ENCODE data around the gene RASSF4.

RASSF4 gene

DNA sequence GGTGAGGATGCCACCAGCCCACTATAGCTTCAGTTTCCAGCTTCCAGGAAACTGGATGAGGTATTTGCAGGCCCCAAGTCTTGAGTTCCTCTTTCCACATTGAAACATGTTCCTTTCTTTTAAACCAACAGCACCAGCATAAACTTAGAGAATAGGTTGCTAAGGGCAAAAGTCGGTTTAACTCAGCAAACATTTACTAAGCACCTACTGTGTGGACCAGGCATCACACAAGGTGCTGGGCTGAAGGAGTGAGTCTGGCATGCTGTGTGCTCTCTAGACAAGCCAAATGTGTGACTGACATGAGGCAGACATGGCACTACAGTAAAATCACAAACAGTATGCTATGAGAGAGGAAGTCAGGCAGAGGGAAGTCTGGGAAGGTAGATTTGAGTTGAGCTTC lies 11.0 kb upstream of the RASSF4 start:
- FAIRE-seq: no peak

DNA sequence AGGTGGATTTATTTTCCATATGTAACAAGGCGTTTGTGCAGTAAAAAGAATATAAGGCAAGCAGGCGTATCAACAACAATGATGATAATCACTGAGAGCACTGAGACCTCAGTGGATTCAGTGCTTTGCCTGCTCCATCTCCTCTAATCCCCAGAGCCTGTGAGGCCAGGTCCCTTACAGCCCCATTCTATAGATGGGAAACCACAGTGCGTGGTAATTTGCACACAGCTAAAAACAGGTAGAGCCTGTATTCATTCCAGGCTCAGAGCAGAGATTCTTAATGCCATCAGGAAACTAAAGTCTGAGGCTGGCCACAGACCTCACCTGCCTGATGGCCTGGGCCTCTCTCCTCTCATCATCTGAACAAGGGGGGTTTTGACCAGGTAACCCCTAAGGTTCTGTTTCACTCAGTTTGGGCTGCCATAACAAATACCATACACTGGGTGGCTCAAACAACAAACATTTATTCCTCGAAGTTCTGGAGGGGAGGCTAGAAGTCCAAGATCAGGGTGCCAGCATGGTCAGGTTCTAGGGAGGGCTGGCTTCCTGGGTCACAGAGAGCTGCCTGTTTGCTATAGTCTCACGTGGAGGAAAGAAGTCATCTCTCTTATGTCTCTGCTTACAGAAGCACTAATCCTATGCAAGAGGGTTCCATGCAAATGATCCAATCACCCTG lies 10.3 kb upstream of the RASSF4 start:
- no peak for FAIRE-seq

- no peak for FAIRE-seq
Observed at GRCh38 chr10:44949915-44950314, 9.7 kb upstream of the RASSF4 start.

DNA sequence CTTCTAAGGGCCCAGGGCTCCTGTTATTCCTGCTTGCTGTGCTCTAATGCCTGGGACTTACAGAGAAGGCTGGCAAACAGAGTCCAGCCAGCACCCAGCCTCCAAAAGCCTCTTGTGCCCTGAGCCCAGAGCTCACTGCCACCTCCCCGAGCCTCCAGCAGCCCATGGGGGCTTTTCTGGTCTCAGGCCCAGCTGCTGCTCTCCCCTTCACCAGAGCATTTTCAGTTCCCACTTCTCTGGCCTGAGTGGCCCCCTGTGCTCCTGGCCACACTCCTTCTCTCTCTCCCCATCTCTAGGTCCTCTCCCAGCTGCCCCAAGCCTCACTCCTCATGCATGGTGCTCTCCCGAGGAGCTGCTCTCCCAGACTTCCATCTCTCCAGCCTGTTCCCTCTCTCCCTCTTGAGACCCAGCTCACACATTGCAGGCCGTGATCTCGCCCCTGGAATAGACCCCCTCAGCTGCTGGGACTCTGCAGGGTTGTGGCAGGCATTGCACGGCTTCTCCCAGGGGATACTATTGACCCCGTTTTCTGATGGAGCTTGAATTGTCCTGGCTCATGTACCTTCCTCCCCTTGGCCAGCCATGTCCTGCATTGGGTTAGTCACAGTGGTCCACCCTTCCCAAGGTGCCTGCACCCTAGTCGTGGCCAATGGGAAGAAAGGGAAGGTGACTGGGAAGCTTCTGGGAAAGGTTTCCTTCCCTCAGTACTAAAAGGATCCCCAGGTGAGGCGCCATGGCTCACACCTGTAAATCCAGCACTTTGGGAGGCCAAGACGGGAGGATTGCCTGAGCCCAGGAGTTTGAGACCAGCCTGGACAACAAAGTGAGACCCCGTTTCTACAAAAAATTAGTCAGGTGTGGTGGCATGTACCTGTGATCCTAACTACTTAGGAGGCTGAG lies 9.0 kb upstream of the RASSF4 start:
- no peak for FAIRE-seq

GRCh38 chr10:44951576-44952226 lies 7.9 kb upstream of the RASSF4 start:
- FAIRE-seq: no peak

GRCh38 chr10:44952779-44953231 lies 6.8 kb upstream of the RASSF4 start:
- no peak for FAIRE-seq

DNA sequence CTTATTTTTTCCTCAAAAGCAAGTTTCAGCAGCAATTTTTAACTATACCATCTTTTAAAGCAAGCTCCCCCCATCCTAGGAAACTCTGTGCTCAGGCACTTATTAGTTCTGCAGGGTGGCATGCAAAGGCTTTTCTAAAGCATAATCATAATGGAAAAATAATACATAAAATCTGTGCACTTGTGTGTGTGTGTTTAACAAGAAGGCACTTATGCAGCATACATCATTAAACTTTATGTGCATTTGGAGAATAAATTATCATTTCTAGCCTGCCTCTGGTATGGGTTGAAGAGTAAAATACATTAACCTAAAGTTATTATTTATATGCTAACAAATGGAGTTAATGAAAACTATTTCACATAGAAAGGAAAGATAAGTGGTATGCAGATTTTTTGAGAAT lies 5.6 kb upstream of the RASSF4 start:
- no peak for FAIRE-seq

DNA sequence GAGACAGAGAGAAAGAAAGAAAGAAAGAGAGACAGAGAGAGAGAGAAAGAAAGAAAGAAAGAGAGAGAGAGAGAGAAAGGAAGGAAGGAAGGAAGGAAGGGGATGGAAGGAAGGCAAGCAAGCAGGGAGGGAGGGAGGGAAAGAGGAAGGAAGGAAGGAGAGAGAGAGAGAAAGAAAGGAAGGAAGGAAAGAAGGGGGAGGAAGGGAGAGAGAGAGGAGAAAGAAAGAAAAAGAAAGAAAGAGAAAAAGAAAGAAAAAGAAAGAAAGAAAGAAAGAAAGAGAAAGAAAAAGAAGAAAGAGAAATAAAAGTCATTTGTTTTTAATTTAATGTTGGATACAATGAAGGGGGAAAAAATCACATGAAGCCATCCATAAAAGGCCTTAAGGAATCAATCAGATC lies 4.6 kb upstream of the RASSF4 start:
- FAIRE-seq: no peak

DNA sequence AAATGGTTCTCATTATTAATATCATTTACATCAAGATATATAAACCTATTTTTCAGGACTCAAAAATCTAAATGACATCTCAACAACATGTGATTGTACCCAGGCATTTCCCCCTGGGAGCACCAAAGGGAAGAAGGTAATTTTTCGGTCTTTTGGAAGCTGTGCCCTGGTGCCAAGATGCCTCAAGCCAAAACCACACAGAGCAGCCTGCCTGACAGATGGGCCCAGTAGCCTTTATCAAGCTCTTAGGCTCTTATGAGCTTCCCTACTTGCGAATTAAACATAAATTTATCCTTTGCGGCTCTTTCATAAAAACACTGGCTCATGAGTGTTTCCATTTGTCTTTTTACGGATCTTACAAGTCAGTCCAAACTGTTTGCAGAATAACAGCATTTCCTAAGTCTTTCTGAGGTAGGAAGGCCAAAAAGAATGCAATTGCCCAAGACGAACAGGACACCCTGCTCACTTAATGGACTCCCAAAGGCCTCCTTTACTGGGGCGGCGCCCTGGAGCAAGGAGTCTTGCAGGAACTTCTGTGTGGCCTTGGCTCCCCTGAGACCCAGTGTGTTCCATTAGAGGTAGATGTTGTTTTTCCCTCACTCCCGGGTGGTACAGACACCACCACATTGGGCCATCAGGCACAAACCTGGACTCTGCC lies 4.1 kb upstream of the RASSF4 start:
- FAIRE-seq: no peak

- FAIRE-seq: no peak
Observed at GRCh38 chr10:44956226-44956625, 3.4 kb upstream of the RASSF4 start.

- no peak for FAIRE-seq
Observed at GRCh38 chr10:44956717-44957706, 2.6 kb upstream of the RASSF4 start.

DNA sequence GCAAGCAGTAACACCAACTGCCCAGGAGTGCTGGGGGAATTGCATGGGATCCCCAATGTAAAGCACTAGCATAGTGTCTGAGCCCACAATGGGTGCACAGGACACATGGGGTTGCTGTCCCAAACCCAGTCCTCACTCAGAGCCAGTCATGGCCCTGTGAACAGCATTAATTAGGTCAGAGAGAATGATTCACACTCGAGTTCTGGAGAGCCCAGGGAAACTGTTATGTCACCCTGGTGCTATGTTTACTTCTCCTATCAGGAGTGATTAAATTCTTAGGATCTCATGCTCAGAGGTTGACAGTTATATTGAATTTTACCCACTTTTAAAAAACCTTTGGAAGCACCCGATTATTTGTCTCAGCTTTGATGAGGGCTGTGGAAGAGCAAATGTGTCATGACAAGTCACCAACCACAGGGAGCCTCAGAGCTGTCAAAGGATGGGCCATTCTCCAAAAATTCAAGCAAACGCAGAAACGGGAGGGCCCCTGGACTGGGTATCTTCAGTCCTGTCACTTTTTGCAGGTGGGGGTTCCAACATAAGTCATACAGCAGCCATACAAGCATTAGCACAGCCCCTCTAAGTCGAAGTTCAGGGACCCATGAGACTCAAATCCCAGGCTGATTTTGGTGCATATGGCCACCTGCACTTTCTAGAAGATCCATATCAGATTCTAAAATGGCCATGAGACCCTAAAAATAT lies 1.3 kb upstream of the RASSF4 start:
- no peak for FAIRE-seq

DNA sequence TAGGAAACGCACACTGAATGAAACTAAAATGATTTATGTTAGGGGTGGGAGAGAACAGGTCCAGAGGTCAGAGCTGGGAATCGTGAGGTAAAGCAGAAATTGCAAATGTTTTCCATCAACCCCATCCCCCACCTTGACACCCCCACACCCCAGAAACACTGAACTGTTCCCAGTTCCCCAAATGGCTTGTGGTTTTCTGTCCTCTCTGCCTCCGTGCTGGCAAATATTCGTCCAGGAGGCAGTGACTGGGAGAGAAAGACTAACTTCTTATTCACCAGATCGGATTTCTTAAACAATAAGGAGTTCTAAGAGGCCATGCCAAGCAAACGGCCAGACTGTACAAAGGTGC lies 730 bp upstream of the RASSF4 start:
- no peak for FAIRE-seq

GRCh38 chr10:44960088-44960460 lies 472 bp downstream of the RASSF4 start:
- FAIRE-seq: no peak

DNA sequence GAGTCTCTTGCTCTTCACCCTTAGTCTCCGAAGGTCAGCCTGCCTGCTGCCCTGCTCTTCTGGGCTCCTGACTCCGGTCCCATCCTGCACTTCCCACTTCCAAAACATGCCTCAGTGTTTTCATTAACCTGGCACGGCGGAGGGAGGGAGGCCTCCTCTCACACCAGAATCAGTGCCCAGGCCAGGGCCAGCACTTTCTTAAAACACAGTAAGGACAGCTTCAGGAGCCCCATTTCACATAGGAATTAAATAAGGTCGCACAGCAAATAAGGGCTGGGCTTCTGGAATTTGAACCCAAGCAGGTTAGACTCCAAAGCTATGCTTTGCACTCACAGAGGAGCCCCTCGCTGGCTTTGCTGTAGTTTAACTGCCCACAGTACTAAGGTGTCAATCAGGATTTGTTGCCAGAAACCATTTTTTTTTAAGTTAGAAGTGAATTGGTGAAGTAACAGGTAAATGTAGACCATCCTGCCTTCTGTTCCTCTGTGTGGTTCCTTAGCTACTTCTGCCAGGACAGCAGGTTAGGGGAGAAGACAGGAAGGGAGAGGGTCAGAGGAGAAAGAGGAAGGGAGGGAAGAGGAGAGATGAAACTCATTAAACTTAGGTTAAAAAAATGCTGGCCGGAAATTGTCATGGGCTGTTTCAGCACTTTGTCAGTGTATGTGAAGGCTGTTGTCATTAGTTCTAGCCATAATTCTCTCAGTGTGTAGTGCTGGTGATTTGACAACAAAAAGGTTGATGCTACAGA lies 1.1 kb downstream of the RASSF4 start:
- FAIRE-seq: no peak

- FAIRE-seq: no peak
Observed at GRCh38 chr10:44961230-44961571, 1.6 kb downstream of the RASSF4 start.

GRCh38 chr10:44961931-44962750 lies 2.5 kb downstream of the RASSF4 start:
- no peak for FAIRE-seq

DNA sequence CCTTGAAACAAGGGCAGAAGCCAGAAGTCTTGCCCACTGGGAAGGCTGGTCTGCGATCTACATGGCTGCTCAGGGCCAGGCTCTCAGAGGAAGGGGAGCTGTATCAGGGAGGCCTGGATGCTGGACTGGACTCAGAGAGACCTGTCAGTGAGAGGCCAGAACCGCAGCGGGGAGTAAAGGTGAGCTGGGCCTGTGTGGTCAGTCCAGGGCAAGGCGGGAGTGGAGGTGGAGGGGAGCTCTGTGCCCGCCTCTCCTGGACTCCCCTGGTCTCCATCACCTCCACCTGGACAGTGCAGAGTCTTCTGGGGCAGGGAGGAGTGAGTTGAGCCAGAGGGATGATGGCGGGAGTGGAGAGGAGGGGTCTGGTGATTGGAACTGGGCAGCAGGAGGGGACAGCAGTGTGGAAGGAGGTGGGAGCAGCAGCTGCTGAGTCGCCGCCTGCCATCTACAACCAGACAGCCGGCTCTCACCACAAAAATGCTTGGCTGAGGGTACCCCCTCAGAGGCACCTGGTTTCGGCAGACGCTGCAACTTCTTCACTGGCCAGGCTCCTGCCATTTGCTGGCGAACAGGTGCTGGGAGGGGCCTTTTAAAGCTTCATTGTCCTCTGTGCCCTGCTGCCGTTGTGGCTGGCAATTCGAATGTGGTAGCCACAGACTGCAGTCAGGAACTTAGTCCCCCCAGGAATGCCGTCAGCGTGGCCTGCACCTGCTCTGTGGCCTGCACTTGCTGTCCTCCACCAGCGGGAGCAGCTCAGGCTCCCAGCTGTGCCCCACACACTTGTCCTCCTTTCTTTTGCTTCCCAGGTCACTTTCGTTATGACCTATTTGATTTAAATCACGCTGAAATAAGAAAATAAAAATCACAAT lies 3.5 kb downstream of the RASSF4 start:
- no peak for FAIRE-seq
